Amniotic epithelial cell (primary cell): Measurements from ENCODE around the gene EIF3L.
"Not testable (repeated sequence)": the region's sequence is repeated elsewhere in the genome, so short reads cannot be mapped to it uniquely, and the experiment has no call there.

Source experiments
- DNase-seq: peaks from one replicate; pipeline ENCODE4 v3.0.0-alpha.2; 2010; ENCODE audit warnings: low read depth

The EIF3L gene

DNA sequence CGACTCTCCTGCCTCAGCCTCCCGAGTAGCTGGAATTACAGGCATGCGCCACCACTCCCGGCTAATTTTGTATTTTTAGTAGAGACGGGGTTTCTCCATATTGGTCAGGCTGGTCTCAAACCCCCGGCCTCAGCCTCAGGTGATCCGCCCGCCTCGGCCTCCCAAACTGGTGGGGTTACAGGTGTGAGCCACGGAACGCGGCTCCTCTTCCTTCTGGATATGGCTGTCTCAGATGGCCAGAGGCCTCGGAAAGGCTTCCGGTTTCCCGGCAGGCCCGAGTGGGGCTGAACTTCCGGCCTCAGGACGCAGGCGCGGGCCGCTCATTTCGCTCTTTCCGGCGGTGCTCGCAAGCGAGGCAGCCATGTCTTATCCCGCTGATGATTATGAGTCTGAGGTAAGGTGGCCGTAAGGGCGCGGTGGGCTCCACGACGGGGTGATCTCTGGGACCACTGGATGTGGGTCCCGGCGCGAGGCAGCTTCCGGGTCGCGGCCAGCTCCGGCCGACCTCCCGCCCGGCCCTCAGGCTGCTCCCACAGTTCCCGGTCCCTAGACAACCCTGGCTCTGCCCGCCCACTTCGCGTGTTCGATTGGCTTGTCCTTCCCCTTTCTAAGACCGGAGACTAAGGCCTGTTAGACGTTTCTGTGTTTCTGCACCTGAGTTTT, at the start of gene EIF3L:
TSS of gene EIF3L (plus strand) at position 331 of the 663 bp plus-strand sequence. CDS start at position 362, 31 bp downstream.
- peak; percentile 84 for DNase-seq

- not testable (repeated sequence) for DNase-seq
These were observed 49.2 kb upstream of the EIF3L start for GRCh38 chr22:37799979-37800378.

GRCh38 chr22:37801946-37802309, 47.3 kb upstream of the EIF3L start:
- no peak for DNase-seq

GRCh38 chr22:37802310-37803194, 46.7 kb upstream of the EIF3L start:
- peak; percentile 40 for DNase-seq

DNA sequence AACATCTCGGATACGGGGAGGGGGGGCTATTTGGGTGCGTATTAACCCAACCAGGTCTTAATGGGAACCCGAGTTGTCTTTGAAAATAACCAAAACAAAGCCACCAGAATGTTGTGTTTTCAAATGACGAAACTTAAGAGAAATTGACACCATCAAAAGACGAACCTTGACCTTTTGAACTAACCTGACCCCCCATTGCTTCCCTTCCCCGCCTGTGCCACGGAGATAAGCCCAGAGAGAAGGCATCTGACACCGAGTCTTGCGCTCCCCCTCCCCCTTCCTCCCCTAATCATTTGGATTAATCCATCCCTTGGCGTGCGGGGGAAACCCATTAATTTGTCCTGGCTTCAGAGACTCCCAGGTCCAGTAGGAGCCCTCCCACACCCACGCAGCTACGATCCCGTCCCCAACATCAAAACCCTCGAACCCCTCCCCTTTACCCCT, 46.0 kb upstream of the EIF3L start:
- DNase-seq: no peak

DNA sequence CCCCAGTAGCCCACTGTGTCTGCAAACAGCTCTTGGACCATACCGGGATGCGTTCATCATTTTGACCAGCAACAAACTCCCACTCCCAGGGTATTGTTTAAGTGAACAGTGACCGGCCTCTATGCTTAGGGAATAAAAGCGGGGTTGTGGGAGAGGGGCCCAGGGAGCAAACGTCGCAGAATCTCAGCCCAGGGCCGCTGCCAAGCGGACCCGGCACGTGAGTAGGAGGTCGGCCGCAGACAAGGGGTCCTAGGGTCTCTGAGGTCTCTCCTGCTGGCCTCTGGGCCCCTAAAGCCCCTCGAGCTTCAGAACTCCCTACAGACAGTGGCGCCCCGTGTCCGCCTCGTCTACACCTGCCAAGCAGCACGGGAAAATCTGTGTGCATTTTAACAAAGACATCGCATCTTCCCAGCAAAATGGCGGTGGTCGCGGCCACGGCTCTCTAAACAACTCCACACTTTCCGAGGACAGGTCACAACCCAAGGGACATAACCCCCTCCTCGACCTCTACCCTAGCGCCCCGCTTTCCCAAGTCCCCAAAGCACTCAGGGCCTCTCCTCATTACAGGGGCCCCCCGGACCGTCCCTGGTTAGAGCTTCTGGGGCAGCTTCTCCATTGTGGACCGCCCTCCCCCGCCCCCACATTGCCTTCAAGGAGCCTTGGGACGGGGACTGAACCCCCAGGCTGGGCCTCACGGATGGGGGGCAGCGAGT, 45.4 kb upstream of the EIF3L start:
- no peak for DNase-seq

- DNase-seq: no peak
These were observed 44.8 kb upstream of the EIF3L start for GRCh38 chr22:37804352-37804880.

GRCh38 chr22:37804881-37805809, 44.1 kb upstream of the EIF3L start:
- peak; percentile 68 for DNase-seq

GRCh38 chr22:37805810-37806277, 43.4 kb upstream of the EIF3L start:
- DNase-seq: no peak

DNA sequence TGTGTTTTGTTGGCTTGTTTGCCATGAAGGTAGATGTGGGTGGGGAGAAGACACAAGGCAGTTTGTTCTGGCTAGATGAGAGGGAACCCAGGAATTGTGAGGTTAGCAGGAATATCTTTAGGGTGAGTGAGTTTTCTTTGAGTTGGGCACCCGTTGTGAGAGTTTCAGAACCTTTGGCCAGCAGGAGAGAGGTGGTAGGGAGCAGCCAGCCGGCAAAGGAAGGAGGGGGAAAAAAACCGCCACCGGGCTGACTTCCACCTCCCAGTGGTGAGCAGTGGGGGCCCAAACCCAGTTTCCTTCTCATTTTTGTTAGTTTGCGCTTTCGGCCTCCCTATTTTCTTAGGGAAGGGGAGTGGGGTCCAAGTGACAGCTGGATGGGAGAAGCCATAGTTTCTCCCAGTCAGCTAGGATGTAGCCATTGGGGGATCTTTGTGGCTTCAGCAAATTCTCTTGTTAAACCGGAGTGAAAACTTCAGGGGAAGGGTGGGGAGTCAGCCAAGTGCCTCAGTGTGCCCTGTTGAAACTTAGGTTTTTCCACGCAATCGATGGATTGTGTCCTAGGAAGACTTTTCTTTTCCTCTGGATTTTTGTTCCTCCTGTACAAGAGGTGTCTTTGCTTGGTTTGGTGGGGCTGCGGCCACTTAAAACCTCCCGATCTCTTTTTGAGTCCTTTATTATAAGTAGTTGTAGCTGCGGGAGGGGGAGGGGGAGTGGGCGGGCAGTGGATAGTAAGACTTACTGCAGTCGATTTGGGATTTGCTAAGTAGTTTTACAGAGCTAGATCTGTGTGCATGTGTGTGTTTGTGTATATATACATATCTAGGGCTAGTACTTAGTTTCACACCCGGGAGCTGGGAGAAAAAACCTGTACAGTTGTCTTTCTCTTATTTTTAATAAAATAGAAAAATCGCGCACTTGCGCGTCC, 42.5 kb upstream of the EIF3L start:
- peak; percentile 49 for DNase-seq

DNA sequence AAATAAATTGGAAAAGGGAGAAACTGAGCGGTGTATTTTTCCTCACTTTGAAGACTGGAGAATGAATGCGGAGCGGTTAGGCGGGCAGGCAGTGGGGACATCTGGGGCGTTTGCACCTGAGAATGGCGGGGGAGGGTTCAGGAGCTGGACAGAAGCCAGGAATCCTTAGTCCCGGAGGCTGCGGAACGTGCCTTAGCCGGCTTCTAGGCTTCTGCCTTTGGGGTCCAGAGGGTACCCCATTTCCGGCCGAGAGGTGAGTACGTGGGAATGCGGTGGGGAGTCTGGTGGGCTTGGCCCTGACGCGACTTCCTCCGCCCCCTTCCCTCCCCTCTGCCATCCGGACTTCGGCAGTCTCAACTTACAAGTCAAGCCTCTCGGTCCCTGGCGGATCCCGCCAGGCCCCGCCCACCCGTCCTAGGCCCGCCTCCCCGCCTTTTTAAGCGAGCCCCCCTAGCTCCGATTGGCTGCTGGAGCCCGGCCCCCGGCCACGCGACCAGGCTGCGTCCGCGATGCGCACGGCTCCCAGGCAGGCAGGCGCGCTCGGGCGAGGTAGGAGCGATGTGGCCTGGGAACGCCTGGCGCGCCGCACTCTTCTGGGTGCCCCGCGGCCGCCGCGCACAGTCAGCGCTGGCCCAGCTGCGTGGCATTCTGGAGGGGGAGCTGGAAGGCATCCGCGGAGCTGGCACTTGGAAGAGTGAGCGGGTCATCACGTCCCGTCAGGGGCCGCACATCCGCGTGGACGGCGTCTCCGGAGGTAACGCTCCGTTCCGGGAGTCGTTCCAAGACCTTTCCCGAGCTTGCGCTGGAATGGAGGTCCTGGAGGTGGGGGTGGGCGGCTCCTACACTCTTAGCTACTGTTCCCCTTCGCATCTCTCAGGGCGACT, 41.6 kb upstream of the EIF3L start, which contains the start of gene GCAT:
TSS of gene GCAT (plus strand) at position 525 of the 884 bp plus-strand sequence. CDS start at position 559, 34 bp downstream.
- DNase-seq: peak; percentile 92

DNA sequence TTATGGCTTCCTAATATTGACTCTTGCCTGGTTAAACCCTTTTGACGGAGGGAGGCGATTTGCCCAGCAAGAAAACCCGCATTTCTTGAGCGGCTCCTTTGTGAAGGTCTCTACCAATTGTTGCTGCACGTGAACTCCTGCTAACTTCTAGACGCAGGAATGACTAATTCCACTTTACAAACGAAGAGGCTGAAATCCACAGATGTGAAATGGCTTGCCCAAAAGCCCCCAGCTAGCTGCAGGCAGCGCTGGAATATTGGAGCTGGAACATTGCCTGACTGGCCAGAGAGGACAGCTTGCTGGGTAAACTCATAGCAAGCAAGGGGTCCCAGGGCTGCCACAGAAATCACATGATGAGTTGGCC, 40.9 kb upstream of the EIF3L start:
- DNase-seq: peak; percentile 43

DNA sequence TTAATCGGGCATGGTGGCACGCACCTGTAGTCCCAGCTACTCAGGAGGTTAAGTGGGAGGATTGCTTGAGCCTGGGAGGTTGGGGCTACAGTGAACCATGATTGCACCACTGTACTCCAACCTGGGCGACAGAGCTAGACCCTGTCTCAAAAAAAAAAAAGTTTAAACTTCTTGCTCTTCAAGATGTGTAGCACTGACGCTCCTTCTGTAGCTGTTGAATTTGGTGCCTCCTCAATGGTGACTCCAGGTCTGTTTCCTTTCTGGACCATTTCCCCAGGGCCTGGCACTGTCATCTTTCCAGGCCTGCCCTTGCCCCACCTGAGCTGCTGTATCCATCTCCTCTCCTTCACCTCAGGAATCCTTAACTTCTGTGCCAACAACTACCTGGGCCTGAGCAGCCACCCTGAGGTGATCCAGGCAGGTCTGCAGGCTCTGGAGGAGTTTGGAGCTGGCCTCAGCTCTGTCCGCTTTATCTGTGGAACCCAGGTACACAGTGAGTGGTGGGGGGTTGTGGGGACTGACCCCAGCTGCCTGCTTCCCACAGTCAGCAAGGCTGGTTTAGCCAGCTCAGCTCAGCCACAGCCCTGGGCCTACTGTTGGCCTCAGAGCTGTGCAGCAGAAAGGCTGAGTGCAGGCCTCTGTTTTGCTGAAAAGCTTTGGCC, 39.4 kb upstream of the EIF3L start:
- DNase-seq: no peak

DNA sequence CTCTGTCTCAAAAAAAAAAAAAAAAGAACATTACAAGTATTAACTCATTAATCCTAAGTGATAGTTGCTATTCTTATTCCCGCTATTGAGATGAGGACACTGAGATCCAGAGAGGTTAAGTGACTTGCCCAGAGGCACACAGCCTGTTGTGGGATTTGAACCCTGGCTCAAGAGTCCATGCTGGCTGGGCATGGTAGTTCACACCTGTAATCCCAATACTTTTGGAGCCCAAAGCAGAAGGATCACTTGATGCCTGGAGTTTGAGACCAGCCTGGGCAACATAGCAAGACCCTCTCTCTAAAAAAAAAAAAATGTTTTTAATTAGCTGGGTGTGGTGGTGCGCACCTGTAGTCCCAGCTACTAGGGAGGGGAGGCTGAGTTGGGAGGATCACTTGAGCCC, 37.4 kb upstream of the EIF3L start:
- DNase-seq: no peak

- DNase-seq: no peak
These were observed 36.1 kb upstream of the EIF3L start for GRCh38 chr22:37812869-37813678.

GRCh38 chr22:37815593-37815992, 33.6 kb upstream of the EIF3L start:
- no peak for DNase-seq

GRCh38 chr22:37816543-37817180, 32.6 kb upstream of the EIF3L start:
- no peak for DNase-seq
